Right lobe of liver (tissue), 6 donors: ENCODE measurements around the gene ARMH3. TPM values are rescaled to one million over a fixed set of nuclear protein-coding genes. Genes with fewer than 3 reads are reported as not detected.

Experiments used
- ATAC-seq, 4 donors: fragments of 200-7000 bp; cut with Tn5 transposase; one replicate each; pipeline ENCODE4 v1.9.1; 2020; ENCODE audit warnings: mild to moderate bottlenecking in 4 of 4, moderate library complexity in 4 of 4
- DNase-seq, 3 donors: peaks; one replicate each; pipeline ENCODE4 v3.0.0-alpha.2; 2020
- H3K27ac ChIP-seq, 3 donors: fragments of 200-600 bp; one replicate each; pipeline ENCODE4 v1.8.0; 2022
- H3K27me3 ChIP-seq, 2 donors: fragments of 200-600 bp; one replicate each; pipeline ENCODE4 v1.8.0; 2022
- H3K36me3 ChIP-seq, 4 donors: fragments of 200-600 bp; sonication (generic) in 1 of 4; one replicate each; pipeline versions ENCODE4 v1.5.1 to v1.8.0; 2017 to 2022; ENCODE audit warnings: control low read depth in 1 of 4
- H3K4me1 ChIP-seq, 4 donors: fragments of 200-600 bp; sonication (generic) in 1 of 4; one replicate each; pipeline versions ENCODE4 v1.5.1 to v1.8.0; 2017 to 2022; ENCODE audit warnings: control low read depth in 1 of 4
- H3K4me3 ChIP-seq, 3 donors: fragments of 200-600 bp; one replicate each; pipeline ENCODE4 v1.8.0; 2022
- H3K9me3 ChIP-seq, 4 donors: fragments of 200-600 bp; sonication (generic) in 1 of 4; one replicate each; pipeline versions ENCODE4 v1.5.1 to v1.8.0; 2017 to 2022; ENCODE audit warnings: control low read depth in 1 of 4
- POLR2A ChIP-seq: fragments of 450-650 bp; IDR thresholded peaks from one replicate; pipeline ENCODE4 v1.6.1; 2017; ENCODE audit warnings: antibody characterized with exemption, mild to moderate bottlenecking
- WGBS: methylation state at CpG from one replicate; pipeline ENCODE4 v1.1.6; 2018; ENCODE audit warnings: low coverage, low lambda C conversion rate; ENCODE audit not compliant: insufficient coverage; ENCODE audit errors: missing lambda C conversion rate; 5-methylcytosine and 5-hydroxymethylcytosine counted together
- intact Hi-C, 2 donors: fragments of 100-400 bp; cut with DNase I; formaldehyde crosslinking; loops; one replicate each; pipeline versions ENCODE4 v1.11.2 to v1.14.1; 2022
- total RNA-seq, 6 experiments: library from RNA; depleted of rRNA in 2 of 6; stranded (reverse); fragments of >200 nt in 2 of 6; fragmentation: NEBNext Ultra II Directional in 3 of 6; extraction: Animal tissue kit (Norgen Biotek cat#: 25700) in 3 of 6; gene quantifications; one replicate each; pipeline versions ENCODE4 v1.1.0 to v1.2.4, GENCODE V29; 2016 to 2023
- TF ChIP-seq, protein P1 (sequence below), 4 donors: fragments of 200-600 bp in 3 of 4; fragments of 450-650 bp in 1 of 4; IDR thresholded peaks; one replicate each; pipeline versions ENCODE4 v1.5.1 to v1.8.0; 2016 to 2022; ENCODE audit warnings: antibody characterized with exemption in 4 of 4, mild to moderate bottlenecking in 2 of 4
- donor health status: DM: no; HTN: yes; CAD: no.
- donor health status: DM: no; HTN: no; CAD: no.
- donor health status: DM: no; HTN: no; CAD: no.
- donor health status: DM: no; HTN: yes; CAD: no.
- donor health status: DM: no; HTN: yes; CAD: no.

Gene ARMH3
- total RNA-seq, 6 experiments from 2014 or later, result 8.5 to 13.4 (median 11.6) TPM

DNA sequence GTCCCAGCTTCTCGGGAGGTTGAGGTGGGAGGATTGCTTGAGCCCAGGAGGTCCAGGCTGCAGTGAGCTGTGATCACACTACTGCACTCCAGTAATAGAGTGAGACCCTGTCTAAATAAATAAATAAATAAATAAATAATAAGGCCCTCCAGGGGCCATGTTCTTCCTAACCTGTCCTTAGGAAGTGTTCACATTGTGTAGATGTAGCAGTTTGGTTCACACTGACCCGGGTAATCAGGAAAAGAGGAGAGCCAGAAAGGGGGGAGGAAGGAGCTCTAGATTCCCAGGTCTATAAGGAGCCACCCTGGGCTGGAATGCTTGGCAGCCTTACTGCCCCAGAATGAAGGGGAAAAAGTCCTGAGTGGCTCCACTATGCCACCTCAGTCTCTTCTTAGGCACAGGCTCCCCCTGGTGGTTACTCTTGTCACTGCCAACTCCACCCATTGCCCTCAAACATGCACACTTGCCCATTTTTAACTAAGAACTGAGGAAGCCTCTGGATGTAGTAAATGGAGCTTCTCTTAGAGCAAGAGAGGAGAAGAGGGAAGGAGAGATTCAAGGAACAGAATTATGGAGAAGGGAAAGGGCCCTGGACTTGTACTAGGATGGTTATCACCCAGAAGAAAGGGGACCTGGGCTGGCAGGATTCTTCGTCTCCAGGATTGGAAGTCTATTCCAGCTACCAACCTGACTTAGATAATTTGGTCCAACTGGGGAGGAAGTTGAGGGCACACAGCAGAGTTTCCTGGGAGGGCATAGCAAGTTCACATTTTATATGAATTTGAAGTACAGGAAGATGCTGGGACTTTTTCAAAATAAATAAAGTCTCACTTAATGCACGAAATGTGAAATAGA is 16.9 kb upstream of the ARMH3 start:
- H3K27ac ChIP-seq, result no peak overlapping the region
- peak; percentile 66 to 81 (median 73) for DNase-seq
- intact Hi-C loops, result loop anchor here in 1 of 2 donors (10.0 kb wide), 1 partner anchor 228 kb away; the partner anchor contains the start of gene KCNIP2
- ATAC-seq, result peak; percentile 95 to 99 (median 96)
- H3K9me3 ChIP-seq, result no peaks in the 10 kb centered on the region
- no peaks in the 10 kb centered on the region for H3K4me1 ChIP-seq
- no peak overlapping the region for H3K4me3 ChIP-seq
- H3K27me3 ChIP-seq, result no peaks in the 10 kb centered on the region
- H3K36me3 ChIP-seq, result no peaks in the 10 kb centered on the region
- WGBS, result 67% methylated on average over 4 of the region's 4 CpGs
- no peak for TF ChIP-seq POLR2A
- TF ChIP-seq, protein P1, sequence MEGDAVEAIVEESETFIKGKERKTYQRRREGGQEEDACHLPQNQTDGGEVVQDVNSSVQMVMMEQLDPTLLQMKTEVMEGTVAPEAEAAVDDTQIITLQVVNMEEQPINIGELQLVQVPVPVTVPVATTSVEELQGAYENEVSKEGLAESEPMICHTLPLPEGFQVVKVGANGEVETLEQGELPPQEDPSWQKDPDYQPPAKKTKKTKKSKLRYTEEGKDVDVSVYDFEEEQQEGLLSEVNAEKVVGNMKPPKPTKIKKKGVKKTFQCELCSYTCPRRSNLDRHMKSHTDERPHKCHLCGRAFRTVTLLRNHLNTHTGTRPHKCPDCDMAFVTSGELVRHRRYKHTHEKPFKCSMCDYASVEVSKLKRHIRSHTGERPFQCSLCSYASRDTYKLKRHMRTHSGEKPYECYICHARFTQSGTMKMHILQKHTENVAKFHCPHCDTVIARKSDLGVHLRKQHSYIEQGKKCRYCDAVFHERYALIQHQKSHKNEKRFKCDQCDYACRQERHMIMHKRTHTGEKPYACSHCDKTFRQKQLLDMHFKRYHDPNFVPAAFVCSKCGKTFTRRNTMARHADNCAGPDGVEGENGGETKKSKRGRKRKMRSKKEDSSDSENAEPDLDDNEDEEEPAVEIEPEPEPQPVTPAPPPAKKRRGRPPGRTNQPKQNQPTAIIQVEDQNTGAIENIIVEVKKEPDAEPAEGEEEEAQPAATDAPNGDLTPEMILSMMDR (IDR thresholded peaks at IDR 0.05), result peak; percentile 80 to 96 (median 91)

DNA sequence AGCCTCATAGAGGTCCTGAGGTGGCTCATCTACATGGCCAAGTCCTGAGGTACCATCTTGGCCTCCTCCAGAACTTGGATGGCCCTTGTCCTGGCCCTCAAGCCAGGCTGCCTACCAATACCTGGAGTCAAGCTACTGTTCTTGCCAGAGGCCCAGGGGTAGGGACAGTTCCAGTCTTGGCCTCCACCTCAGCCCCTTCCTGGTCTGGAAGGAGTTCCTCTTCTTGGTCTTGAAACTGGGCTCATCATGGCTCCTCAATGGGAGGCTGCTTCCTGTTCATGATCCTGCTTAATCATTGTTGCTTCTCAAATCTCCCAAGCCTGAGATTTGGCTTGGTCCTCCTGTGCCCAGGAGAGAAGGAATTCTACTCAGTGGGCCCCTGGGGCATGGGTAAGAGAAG is 13.1 kb upstream of the ARMH3 start:
- H3K27ac ChIP-seq, result no peak overlapping the region
- H3K4me1 ChIP-seq, result peaks cover 0 to 18% (median 4%) of the 10 kb centered on the region in 4 donors
- H3K9me3 ChIP-seq, result no peaks in the 10 kb centered on the region
- TF ChIP-seq, protein P1 (IDR thresholded peaks at IDR 0.05), result no peak
- TF ChIP-seq POLR2A, result no peak
- no peak overlapping the region for H3K4me3 ChIP-seq
- DNase-seq (peak in 1 of 3 donors; percentile 14), ATAC-seq (no peak)
- intact Hi-C loops, result no loop called here
- no peaks in the 10 kb centered on the region for H3K27me3 ChIP-seq
- no peaks in the 10 kb centered on the region for H3K36me3 ChIP-seq

DNA sequence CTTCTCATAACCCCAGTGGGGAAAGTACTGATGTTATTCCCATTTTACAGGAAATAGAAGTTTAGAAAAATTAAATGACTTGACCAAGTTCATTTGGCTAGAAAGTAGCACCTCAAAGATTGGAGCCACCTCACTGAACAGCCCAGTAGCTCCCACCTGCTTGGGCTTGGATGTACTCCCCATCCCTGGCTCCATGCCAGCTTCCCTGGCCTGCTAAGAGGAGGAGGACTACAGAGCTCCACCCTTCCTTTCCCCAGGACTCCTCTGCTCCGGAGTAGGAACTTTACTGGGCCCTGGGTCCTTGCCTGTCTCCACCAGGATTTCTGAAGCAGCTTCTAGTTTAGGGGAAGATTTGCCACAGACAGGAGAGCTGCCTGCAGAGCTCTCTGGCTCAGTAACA is 12.2 kb upstream of the ARMH3 start:
- H3K36me3 ChIP-seq, result no peaks in the 10 kb centered on the region
- H3K27me3 ChIP-seq, result no peaks in the 10 kb centered on the region
- H3K4me3 ChIP-seq, result no peak overlapping the region
- WGBS, result 71% methylated on average over 1 of the region's 1 CpG
- H3K4me1 ChIP-seq, result peaks cover 0 to 18% (median 4%) of the 10 kb centered on the region in 4 donors
- intact Hi-C loops, result no loop called here
- TF ChIP-seq POLR2A, result no peak
- no peak overlapping the region for H3K27ac ChIP-seq
- no peaks in the 10 kb centered on the region for H3K9me3 ChIP-seq
- ATAC-seq (no peak), DNase-seq (peak in 2 of 3 donors; percentile 49 to 51)

DNA sequence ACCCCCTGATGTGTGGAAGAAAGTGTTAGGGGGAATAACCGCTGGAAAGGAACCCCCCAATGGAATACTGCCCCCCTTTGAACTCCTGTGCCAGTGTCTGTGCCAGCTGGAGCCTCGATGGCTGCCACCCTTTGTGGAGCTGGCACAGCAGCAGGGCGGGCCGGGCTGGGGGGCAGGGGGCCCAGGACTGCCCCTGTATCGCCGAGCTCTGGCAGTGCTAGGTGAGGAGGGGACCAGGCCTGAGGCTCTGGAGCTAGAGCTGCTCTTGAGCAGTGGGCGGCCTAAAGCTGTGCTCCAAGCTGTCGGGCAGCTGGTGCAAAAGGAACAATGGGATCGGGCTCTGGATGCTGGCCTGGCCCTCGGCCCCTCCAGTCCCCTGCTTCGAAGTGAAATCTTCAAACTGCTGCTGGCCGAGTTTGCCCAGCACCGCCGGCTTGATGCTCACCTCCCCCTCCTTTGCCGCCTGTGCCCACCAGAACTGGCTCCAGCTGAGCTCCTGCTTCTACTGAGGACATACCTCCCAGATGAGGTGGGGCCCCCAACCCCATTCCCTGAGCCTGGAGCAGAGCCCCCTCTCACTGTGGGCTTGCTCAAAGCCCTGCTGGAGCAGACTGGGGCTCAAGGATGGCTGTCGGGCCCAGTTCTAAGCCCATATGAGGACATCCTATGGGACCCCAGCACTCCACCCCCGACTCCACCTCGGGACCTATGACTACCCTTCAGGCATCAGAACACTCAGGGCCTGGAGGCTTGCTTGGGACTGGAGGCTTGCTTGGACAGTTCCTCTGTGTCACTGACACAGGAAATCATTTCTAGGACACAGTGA is 11.3 kb upstream of the ARMH3 start:
- H3K4me1 ChIP-seq, result peaks cover 0 to 18% (median 4%) of the 10 kb centered on the region in 4 donors
- no peak overlapping the region for H3K4me3 ChIP-seq
- no peaks in the 10 kb centered on the region for H3K36me3 ChIP-seq
- H3K27ac ChIP-seq, result no peak overlapping the region
- 93% methylated on average over 5 of the region's 18 CpGs for WGBS
- no peaks in the 10 kb centered on the region for H3K9me3 ChIP-seq
- TF ChIP-seq POLR2A, result no peak
- TF ChIP-seq, protein P1 (IDR thresholded peaks at IDR 0.05), result no peak
- ATAC-seq (no peak), DNase-seq (peak in 1 of 3 donors; percentile 45)
- H3K27me3 ChIP-seq, result no peaks in the 10 kb centered on the region
- intact Hi-C loops, result no loop called here
